ENCODE data around the gene ACBD7.
A peak's percentile ranks its signal among the peaks of the same experiment; 100 is the strongest.

The ACBD7 gene

GRCh38 chr10:15084502-15084922 is 4.1 kb downstream of the ACBD7 start:
- DNase-seq, result peak; percentile 48

GRCh38 chr10:15083674-15084501 is 4.7 kb downstream of the ACBD7 start:
- no peak for DNase-seq

GRCh38 chr10:15075421-15075820 is 13.2 kb downstream of the ACBD7 start:
- DNase-seq, result no peak

GRCh38 chr10:15072358-15072757 is 16.2 kb downstream of the ACBD7 start:
- DNase-seq, result no peak

- DNase-seq, result no peak
These were observed 19.3 kb downstream of the ACBD7 start for GRCh38 chr10:15069230-15069629.

- DNase-seq, result no peak
These were observed 19.8 kb downstream of the ACBD7 start for GRCh38 chr10:15068802-15069201.

GRCh38 chr10:15067154-15067553 is 21.4 kb downstream of the ACBD7 start:
- no peak for DNase-seq

- DNase-seq, result no peak
These were observed 27.9 kb downstream of the ACBD7 start for GRCh38 chr10:15060638-15061037.

- DNase-seq, result no peak
These were observed 28.7 kb downstream of the ACBD7 start for GRCh38 chr10:15059914-15060313.

- no peak for DNase-seq
These were observed 29.9 kb downstream of the ACBD7 start for GRCh38 chr10:15058689-15059088.

- DNase-seq, result no peak
These were observed 35.5 kb downstream of the ACBD7 start for GRCh38 chr10:15053061-15053460.

GRCh38 chr10:15052121-15052520 is 36.5 kb downstream of the ACBD7 start:
- no peak for DNase-seq

- DNase-seq, result no peak
These were observed 39.0 kb downstream of the ACBD7 start for GRCh38 chr10:15049533-15049932.

- DNase-seq, result no peak
These were observed 42.0 kb downstream of the ACBD7 start for GRCh38 chr10:15046626-15047025.

GRCh38 chr10:15045380-15045779 is 43.2 kb downstream of the ACBD7 start:
- DNase-seq, result no peak

- DNase-seq, result no peak
These were observed 44.9 kb downstream of the ACBD7 start, which contains the start of gene OLAH for GRCh38 chr10:15043674-15044073. TSS of gene OLAH (plus strand) at chr10:15043943. CDS start at chr10:15047289, 3,346 bp downstream.

- DNase-seq, result no peak
These were observed 50.2 kb downstream of the ACBD7 start for GRCh38 chr10:15038416-15038815.

GRCh38 chr10:15037691-15038090 is 50.9 kb downstream of the ACBD7 start:
- no peak for DNase-seq

GRCh38 chr10:15035385-15036301 is 52.9 kb downstream of the ACBD7 start:
- DNase-seq, result no peak

GRCh38 chr10:15027741-15028140 is 60.8 kb downstream of the ACBD7 start:
- no peak for DNase-seq
